HG03066 (cell line): Measurements from ENCODE around the gene NOC2L.

Source experiments
- ATAC-seq: cut with Tn5 transposase; IDR thresholded peaks from one replicate; pipeline ENCODE4 v1.9.1; 2021; ENCODE audit warnings: low read depth; ENCODE audit not compliant: unreplicated experiment

The NOC2L gene

DNA sequence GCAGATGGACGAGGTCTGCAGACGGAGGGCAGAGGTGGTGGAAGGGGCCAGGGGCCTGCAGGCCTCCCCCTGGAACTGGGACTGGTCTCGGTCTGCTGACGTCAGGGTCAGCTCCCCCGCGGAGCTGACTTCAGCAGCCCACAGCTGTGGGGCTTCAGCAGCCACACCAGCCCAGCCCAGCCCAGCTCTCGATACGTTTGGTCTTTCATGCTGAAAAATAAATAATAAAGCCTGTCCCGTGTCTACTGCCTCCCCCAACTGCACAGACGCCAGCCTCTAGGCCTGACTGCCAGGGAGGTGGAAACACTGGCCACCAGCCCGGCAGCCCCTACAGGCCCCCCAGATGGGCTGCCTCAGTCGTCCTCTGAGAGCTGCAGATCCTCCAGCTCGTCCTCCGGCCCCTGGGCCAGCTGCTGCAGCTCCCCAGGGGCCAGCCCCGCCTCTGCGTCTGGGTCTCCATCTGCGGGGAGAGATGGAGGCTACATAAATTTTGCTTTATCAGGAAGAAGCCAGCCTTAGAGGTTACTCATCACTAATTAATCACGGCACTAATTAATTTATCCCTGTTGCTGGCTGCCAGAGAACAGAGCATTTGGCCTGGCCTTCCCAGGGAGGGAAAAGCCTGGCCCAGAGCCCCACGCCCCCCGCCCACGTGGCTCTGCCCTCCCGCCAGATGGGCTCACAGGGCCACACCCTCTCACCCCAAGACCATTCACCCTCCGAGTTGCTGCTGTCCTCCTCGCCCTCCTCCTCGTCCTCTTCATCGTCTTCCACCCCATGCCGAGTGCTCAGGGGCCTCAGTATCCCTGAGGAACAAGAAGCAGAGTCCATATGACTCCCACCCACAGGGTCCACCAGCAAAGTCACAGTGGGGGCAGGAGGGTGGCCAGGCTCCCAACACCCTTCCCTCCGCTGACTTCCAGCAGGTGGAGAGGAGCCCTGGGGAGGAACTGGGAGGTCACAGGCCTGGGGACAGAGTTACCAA, 14.4 kb downstream of the NOC2L start:
- no peak for ATAC-seq

- ATAC-seq: no peak
Measured at GRCh38 chr1:943545-944340, 15.3 kb downstream of the NOC2L start.

GRCh38 chr1:942864-943533, 16.1 kb downstream of the NOC2L start:
- ATAC-seq: no peak

- no peak for ATAC-seq
Measured at GRCh38 chr1:942411-942821, 16.6 kb downstream of the NOC2L start.

- no peak for ATAC-seq
Measured at GRCh38 chr1:941588-942383, 17.3 kb downstream of the NOC2L start.

- ATAC-seq: no peak
Measured at GRCh38 chr1:941015-941587, 18.0 kb downstream of the NOC2L start.

DNA sequence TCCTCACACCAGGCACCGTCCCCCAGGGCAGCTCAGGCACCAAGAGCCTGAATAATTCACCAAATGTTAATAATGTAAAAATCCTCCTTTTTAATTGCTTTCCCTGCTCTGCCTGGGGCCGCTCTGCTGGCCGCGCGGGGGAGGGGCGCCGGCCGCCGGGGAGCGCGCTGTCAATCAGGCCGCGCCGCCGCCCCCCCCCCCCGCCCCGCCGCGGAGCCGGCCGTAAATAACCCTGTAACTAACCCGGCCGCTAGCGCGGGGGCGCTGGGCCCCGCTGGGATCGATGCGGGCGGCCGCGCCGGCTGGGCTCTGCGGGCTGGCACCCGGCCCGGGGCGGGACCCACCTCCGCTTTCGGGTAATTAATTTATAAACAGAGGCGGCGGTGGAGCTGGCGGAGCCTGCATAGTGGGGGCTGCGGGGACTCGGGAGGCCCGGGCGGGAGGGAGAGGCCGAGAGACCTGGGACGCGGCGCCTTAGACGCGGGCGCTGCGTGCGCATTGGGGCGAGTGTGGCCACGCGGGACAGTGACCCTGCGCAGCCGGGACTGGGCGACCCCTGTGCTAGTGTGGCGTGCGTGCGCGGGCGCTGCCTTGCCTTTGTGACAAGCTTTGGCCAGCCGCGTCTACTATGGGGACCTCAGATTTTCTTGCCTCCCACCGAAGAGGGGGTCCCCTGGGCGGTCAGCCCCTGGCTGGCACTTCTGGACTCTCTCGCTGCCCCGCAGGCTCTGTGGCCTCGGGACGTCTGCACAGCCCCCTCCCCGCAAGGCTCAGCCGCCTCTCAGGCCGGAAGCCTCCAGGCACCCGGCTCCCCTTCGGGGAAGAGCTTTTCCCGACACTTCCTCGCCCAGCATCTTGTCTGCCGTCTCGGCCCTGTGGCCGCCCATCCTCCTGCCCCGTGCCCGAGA, 18.7 kb downstream of the NOC2L start:
- ATAC-seq: no peak

DNA sequence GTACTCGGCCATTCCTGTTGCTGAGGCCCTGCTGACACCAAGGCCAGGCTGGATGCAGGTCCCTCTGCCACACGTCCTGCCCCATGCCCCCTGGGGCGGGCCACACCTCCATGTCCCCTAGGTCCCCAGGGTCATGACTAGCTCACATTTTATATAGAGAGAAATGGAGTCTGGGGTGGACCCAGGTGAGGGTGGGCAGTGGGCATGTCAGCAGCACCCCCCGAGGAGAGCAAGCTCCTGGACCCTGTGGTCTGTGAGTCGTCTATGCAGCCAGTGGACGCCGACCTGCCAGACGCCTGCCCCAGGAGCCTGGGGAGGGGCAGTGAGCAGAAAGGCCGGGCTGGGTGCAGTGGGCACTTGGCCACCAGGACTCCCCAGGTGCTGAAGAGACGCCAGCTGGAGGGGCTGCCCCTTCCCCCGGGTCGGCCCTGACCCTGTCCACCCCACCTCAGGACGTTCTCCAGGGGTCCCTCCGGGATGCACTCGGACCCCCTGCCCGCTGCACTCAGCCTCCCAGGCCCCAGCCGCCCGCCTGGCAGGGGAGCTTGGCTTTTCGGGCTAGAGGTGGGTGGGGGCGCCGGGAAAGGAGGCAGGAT, 19.4 kb downstream of the NOC2L start:
- no peak for ATAC-seq

GRCh38 chr1:938711-939489, 20.2 kb downstream of the NOC2L start:
- ATAC-seq: no peak

DNA sequence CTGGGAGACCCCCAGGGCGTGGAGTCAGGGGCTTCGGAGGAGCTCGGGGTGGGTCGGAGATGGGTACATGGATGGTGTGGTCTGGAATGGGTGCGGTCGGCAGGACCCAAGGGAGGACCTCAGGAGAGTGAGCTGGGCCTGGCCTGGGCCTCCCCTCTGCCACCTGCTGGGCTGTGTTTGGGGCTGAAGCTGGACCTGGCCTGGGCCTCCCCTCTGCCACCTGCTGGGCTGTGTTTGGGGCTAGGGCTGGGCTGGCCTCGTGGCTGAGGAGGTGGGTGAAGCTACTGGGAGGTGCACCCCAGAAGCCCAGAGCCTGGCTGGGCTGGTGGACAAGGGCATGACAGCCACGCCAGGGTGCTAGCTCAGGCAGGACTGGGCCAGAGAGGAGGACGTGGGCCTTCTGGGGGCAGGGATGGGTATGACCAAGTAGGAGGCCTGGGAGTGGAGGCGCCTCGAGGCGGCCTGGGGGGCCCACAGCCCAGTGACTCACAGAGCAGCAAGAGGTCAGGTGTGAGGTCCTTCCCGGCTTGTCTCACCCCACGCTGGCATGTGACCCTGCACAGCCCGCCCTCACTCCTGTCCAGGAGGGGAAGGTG, 20.9 kb downstream of the NOC2L start:
- ATAC-seq: no peak

- ATAC-seq: no peak
Measured at GRCh38 chr1:937521-937920, 21.5 kb downstream of the NOC2L start.

- no peak for ATAC-seq
Measured at GRCh38 chr1:936348-937264, 22.4 kb downstream of the NOC2L start.

- ATAC-seq: no peak
Measured at GRCh38 chr1:935751-936231, 23.3 kb downstream of the NOC2L start.

GRCh38 chr1:934991-935750, 23.9 kb downstream of the NOC2L start:
- ATAC-seq: no peak

- ATAC-seq: no peak
Measured at GRCh38 chr1:933603-933940, 25.5 kb downstream of the NOC2L start.
